Neural cell (in vitro differentiated cells): ENCODE data around the gene PIK3IP1. TPM values are rescaled to one million over a fixed set of nuclear protein-coding genes. Genes with fewer than 3 reads are reported as not detected.
"Not testable (repeated sequence)": the region's sequence is repeated elsewhere in the genome, so short reads cannot be mapped to it uniquely, and the experiment has no call there.

Source experiments
- H2AFZ ChIP-seq: fragments of 200-600, 300-800 bp; sonication (generic), shearing (Covaris generic); 2 replicates; pipeline ENCODE4 v1.6.0; 2014; ENCODE audit warnings: low read depth, mild to moderate bottlenecking, antibody characterized with exemption, low read length, moderate library complexity
- H3F3A ChIP-seq: fragments of 200-600 bp; shearing (Covaris generic); 2 replicates; pipeline ENCODE4 v1.6.1; 2016; ENCODE audit warnings: mild to moderate bottlenecking, moderate library complexity, mixed read lengths, antibody characterized with exemption, low read length; ENCODE audit not compliant: insufficient read depth, poor library complexity, severe bottlenecking
- H3K27ac ChIP-seq: fragments of 200-600, 300-800 bp; sonication (generic), shearing (Covaris generic); 2 replicates; pipeline ENCODE4 v1.5.1; 2014; ENCODE audit warnings: mild to moderate bottlenecking, low read length, moderate library complexity
- H3K27me3 ChIP-seq: fragments of 300-800, 200-600 bp; sonication (generic), shearing (Covaris generic); 2 replicates; pipeline ENCODE4 v1.6.0; 2014; ENCODE audit warnings: mild to moderate bottlenecking, low read depth, low read length, moderate library complexity; ENCODE audit not compliant: insufficient read depth
- H3K36me3 ChIP-seq: fragments of 300-800, 200-600 bp; sonication (generic), shearing (Covaris generic); 2 replicates; pipeline ENCODE4 v1.5.1; 2014; ENCODE audit warnings: mild to moderate bottlenecking, antibody characterized with exemption, low read length, moderate library complexity; ENCODE audit not compliant: insufficient read depth
- H3K4me2 ChIP-seq: fragments of 300-800, 200-600 bp; sonication (generic), shearing (Covaris generic); 2 replicates; pipeline ENCODE4 v1.6.0; 2014; ENCODE audit warnings: mild to moderate bottlenecking, low read length
- H3K4me3 ChIP-seq: fragments of 300-800, 200-600 bp; sonication (generic), shearing (Covaris generic); 2 replicates; pipeline ENCODE4 v1.5.1; 2014; ENCODE audit warnings: mild to moderate bottlenecking, low read length, moderate library complexity
- H3K79me2 ChIP-seq: fragments of 200-600 bp; shearing (Covaris generic); replicated peaks from 2 replicates; pipeline ENCODE4 v1.6.0; 2014; ENCODE audit warnings: mild to moderate bottlenecking, low read length, moderate library complexity; ENCODE audit not compliant: insufficient read depth
- H3K9ac ChIP-seq: fragments of 300-800, 200-600 bp; sonication (generic), shearing (Covaris generic); 2 replicates; pipeline ENCODE4 v1.6.1; 2016; ENCODE audit warnings: mild to moderate bottlenecking, low read length, mixed read lengths
- H3K9me2 ChIP-seq: fragments of 200-600 bp; shearing (Covaris generic); 2 replicates; pipeline ENCODE4 v1.6.1; 2016; ENCODE audit warnings: mild to moderate bottlenecking, low read length, mixed read lengths; ENCODE audit not compliant: insufficient read depth
- H3K9me3 ChIP-seq: fragments of 200-600, 300-800 bp; sonication (generic), shearing (Covaris generic); 2 replicates; pipeline ENCODE4 v1.6.1; 2016; ENCODE audit warnings: mild to moderate bottlenecking, mixed run types, low read length, moderate library complexity, mixed read lengths
- H4K20me1 ChIP-seq: fragments of 200-600 bp; shearing (Covaris generic); 2 replicates; pipeline ENCODE4 v1.6.1; 2016; ENCODE audit warnings: mild to moderate bottlenecking, mixed run types; ENCODE audit not compliant: insufficient read depth
- EP300 ChIP-seq: fragments of 450-650 bp; conservative IDR thresholded peaks from 2 replicates; pipeline ENCODE4 v1.6.1; 2014; ENCODE audit warnings: antibody characterized with exemption, mild to moderate bottlenecking, moderate library complexity; ENCODE audit not compliant: poor library complexity, severe bottlenecking
- EZH2 ChIP-seq: fragments of 200-600, 300-800 bp; shearing (Covaris generic), sonication (generic); IDR thresholded peaks from 2 replicates; pipeline ENCODE4 v1.6.1; 2014; ENCODE audit warnings: antibody characterized with exemption, low read length, borderline replicate concordance, mild to moderate bottlenecking; ENCODE audit not compliant: insufficient read depth, poor library complexity, severe bottlenecking
- POLR2AphosphoS5 ChIP-seq: IDR thresholded peaks from 2 replicates; pipeline ENCODE4 v1.6.1; 2012
- RAD21 ChIP-seq: fragments of 450-650 bp; conservative IDR thresholded peaks from 2 replicates; pipeline ENCODE4 v1.6.1; 2014; ENCODE audit warnings: antibody characterized with exemption, mild to moderate bottlenecking, moderate library complexity
- SMC3 ChIP-seq: fragments of 450-650 bp; conservative IDR thresholded peaks from 2 replicates; pipeline ENCODE4 v1.6.1; 2014; ENCODE audit warnings: antibody characterized with exemption, mild to moderate bottlenecking, moderate library complexity; ENCODE audit not compliant: poor library complexity
- TAF1 ChIP-seq: IDR thresholded peaks from 2 replicates; pipeline ENCODE4 v1.6.1; 2012; ENCODE audit warnings: low read depth
- polyA plus RNA-seq: library from polyadenylated mRNA; depleted of rRNA; stranded (reverse); fragments of >200 nt; gene quantifications from 2 replicates; pipeline ENCODE4 v1.2.3, GENCODE V29; 2014
- TF ChIP-seq, protein P1 (sequence below): IDR thresholded peaks from 2 replicates; pipeline ENCODE4 v1.6.1; 2012; ENCODE audit warnings: borderline replicate concordance
- TF ChIP-seq, protein P2 (sequence below): fragments of 450-650 bp; IDR thresholded peaks from 2 replicates; pipeline ENCODE4 v1.5.1; 2014; ENCODE audit warnings: antibody characterized with exemption, mild to moderate bottlenecking, moderate library complexity; ENCODE audit not compliant: poor library complexity, severe bottlenecking

The PIK3IP1 gene
- polyA plus RNA-seq, 1 donor from 2014 or later, result 32.0 TPM

DNA sequence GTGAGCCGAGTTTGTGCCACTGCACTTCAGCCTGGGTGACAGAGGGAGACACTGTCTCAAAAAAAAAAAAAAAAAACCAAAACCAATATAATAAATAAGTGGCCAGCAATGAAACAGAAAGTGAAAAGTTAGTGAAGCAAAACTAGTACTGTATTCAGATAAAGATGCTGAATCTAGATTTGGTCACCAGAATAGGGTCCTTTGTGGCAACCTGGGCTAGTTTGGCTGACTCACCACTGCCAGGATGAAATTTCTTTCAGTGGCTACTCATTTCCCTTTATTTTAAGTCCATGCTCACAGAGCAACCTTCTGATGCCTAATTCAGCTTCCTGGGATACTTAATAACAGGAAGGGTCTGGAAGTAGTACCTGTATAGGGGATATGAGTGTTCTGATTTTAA is 54.2 kb downstream of the PIK3IP1 start:
- Histone ChIP-seq H3K36me3 (no peaks in the 10 kb centered on the region), H3F3A (no peaks in the 10 kb centered on the region), H3K4me3 (no peak overlapping the region), H3K9ac (no peak overlapping the region), H2AFZ (no peak overlapping the region), H3K27me3 (no peaks in the 10 kb centered on the region), H3K4me2 (no peak overlapping the region), H3K79me2 (no peaks in the 10 kb centered on the region), H3K9me2 (no peaks in the 10 kb centered on the region), H3K27ac (no peak overlapping the region), H3K9me3 (no peaks in the 10 kb centered on the region), H4K20me1 (no peaks in the 10 kb centered on the region)
- TF ChIP-seq SMC3, result no peak
- no peak for TF ChIP-seq EP300
- no peak for TF ChIP-seq POLR2AphosphoS5
- TF ChIP-seq, protein P1, sequence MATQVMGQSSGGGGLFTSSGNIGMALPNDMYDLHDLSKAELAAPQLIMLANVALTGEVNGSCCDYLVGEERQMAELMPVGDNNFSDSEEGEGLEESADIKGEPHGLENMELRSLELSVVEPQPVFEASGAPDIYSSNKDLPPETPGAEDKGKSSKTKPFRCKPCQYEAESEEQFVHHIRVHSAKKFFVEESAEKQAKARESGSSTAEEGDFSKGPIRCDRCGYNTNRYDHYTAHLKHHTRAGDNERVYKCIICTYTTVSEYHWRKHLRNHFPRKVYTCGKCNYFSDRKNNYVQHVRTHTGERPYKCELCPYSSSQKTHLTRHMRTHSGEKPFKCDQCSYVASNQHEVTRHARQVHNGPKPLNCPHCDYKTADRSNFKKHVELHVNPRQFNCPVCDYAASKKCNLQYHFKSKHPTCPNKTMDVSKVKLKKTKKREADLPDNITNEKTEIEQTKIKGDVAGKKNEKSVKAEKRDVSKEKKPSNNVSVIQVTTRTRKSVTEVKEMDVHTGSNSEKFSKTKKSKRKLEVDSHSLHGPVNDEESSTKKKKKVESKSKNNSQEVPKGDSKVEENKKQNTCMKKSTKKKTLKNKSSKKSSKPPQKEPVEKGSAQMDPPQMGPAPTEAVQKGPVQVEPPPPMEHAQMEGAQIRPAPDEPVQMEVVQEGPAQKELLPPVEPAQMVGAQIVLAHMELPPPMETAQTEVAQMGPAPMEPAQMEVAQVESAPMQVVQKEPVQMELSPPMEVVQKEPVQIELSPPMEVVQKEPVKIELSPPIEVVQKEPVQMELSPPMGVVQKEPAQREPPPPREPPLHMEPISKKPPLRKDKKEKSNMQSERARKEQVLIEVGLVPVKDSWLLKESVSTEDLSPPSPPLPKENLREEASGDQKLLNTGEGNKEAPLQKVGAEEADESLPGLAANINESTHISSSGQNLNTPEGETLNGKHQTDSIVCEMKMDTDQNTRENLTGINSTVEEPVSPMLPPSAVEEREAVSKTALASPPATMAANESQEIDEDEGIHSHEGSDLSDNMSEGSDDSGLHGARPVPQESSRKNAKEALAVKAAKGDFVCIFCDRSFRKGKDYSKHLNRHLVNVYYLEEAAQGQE, result no peak
- no peak for TF ChIP-seq TAF1
- TF ChIP-seq EZH2, result no peak

DNA sequence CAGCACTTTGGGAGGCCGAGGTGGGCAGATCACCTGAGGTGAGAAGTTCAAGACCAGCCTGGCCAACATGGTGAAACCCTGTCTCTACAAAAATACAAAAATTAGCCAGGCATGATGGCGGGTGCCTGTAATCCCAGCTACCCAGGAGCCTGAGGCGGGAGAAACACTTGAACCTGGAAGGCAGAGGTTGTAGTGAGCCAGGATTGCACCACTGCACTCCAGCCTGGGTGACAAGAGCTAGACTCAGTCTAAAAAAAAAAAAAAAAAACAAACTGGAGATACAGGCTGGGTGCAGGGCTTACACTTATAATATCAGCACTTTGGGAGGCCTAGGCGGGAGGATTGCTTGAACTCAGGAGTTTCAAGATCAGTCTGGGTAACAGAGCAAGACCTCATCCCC is 56.2 kb downstream of the PIK3IP1 start:
- H3K9me2 ChIP-seq, H3K9ac ChIP-seq, H3K4me3 ChIP-seq, H3K4me2 ChIP-seq, H3F3A ChIP-seq, H2AFZ ChIP-seq, H3K27me3 ChIP-seq, H3K9me3 ChIP-seq, H3K36me3 ChIP-seq, H3K27ac ChIP-seq, H4K20me1 ChIP-seq, H3K79me2 ChIP-seq: not testable (repeated sequence)

DNA sequence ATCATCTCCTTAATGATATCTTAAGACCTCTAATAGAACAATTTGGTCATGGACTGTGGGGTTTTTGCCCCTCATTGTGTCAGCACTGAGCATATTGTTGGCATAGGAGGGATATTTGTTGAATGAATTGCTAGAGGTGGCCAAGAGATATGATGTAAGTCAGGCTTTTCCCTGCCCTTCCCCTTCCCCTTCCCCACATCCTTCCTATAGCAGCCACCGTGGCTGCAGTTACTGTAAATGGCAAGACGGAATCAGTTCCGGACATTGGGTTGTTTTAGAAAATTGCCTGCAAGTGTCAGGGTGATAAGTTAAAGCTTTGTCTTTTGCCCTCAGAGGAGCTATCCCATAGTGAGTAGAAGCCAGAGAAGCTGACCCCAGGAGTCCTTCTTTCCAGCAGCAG is 57.2 kb downstream of the PIK3IP1 start:
- H3K36me3 ChIP-seq, result no peaks in the 10 kb centered on the region
- H3K27ac ChIP-seq, result no peak overlapping the region
- H4K20me1 ChIP-seq, result no peaks in the 10 kb centered on the region
- TF ChIP-seq RAD21 (no peak), SMC3 (no peak), TAF1 (no peak), EP300 (no peak)
- TF ChIP-seq, protein P1, result no peak
- TF ChIP-seq, protein P2, sequence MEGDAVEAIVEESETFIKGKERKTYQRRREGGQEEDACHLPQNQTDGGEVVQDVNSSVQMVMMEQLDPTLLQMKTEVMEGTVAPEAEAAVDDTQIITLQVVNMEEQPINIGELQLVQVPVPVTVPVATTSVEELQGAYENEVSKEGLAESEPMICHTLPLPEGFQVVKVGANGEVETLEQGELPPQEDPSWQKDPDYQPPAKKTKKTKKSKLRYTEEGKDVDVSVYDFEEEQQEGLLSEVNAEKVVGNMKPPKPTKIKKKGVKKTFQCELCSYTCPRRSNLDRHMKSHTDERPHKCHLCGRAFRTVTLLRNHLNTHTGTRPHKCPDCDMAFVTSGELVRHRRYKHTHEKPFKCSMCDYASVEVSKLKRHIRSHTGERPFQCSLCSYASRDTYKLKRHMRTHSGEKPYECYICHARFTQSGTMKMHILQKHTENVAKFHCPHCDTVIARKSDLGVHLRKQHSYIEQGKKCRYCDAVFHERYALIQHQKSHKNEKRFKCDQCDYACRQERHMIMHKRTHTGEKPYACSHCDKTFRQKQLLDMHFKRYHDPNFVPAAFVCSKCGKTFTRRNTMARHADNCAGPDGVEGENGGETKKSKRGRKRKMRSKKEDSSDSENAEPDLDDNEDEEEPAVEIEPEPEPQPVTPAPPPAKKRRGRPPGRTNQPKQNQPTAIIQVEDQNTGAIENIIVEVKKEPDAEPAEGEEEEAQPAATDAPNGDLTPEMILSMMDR, result no peak
- H3K4me3 ChIP-seq, result no peak overlapping the region
- no peaks in the 10 kb centered on the region for H3K9me2 ChIP-seq
- no peak overlapping the region for H2AFZ ChIP-seq
- no peaks in the 10 kb centered on the region for H3K79me2 ChIP-seq
- H3F3A ChIP-seq, result no peaks in the 10 kb centered on the region
- H3K4me2 ChIP-seq, result no peak overlapping the region
- H3K27me3 ChIP-seq, result no peaks in the 10 kb centered on the region
- no peaks in the 10 kb centered on the region for H3K9me3 ChIP-seq
- no peak overlapping the region for H3K9ac ChIP-seq
